CD4-positive, alpha-beta T cell (primary cell): ENCODE data around the gene DNAJB6. TPM values are rescaled to one million over a fixed set of nuclear protein-coding genes. Genes with fewer than 3 reads are reported as not detected.

Experiments used
- ATAC-seq: fragments of 200-7000 bp; cut with Tn5 transposase; one replicate; pipeline ENCODE4 v1.10.0; 2022; ENCODE audit warnings: mild to moderate bottlenecking; ENCODE audit not compliant: poor library complexity
- CTCF ChIA-PET: fragments of 350-600 bp; sonication (Branson Sonifier 250); formaldehyde crosslinking; loops from one replicate; lab custom pipeline; 2021; ENCODE audit warnings: antibody characterized with exemption, inconsistent platforms; lab: Charles Lee
- POLR2A ChIA-PET: fragments of 350-600 bp; sonication (Branson Sonifier 250); formaldehyde crosslinking; loops from one replicate; lab custom pipeline; 2021; ENCODE audit warnings: antibody characterized with exemption, inconsistent platforms; lab: Charles Lee
- DNase-seq, 14 experiments: peaks; one replicate each; pipeline ENCODE4 v3.0.0-alpha.2; 2013 to 2020; ENCODE audit warnings: mixed read lengths in 2 of 14
- H3K27ac ChIP-seq, 2 donors: one replicate each; pipeline versions ENCODE4 v1.5.1 to v1.7.0; 2013; ENCODE audit warnings: low read length in 2 of 2, low read depth in 1 of 2, mild to moderate bottlenecking in 1 of 2
- H3K27me3 ChIP-seq, 2 experiments: 1 replicate in 1 of 2; 2 replicates in 1 of 2; pipeline versions ENCODE4 v1.6.1 to v1.7.0; 2013; ENCODE audit warnings: low read length in 2 of 2, control low read depth in 1 of 2, mild to moderate bottlenecking in 1 of 2, moderate library complexity in 1 of 2; ENCODE audit not compliant: insufficient read depth in 2 of 2, control insufficient read depth in 1 of 2
- H3K36me3 ChIP-seq: one replicate; pipeline ENCODE4 v1.6.1; 2013; ENCODE audit warnings: low read length, control low read depth; ENCODE audit not compliant: insufficient read depth
- H3K4me1 ChIP-seq: one replicate; pipeline ENCODE4 v1.6.1; 2013; ENCODE audit warnings: low read length, control low read depth; ENCODE audit not compliant: insufficient read depth
- H3K4me3 ChIP-seq: one replicate; pipeline ENCODE4 v1.5.1; 2013; ENCODE audit warnings: mild to moderate bottlenecking, low read length, moderate library complexity
- H3K9me3 ChIP-seq, 2 experiments: 1 replicate in 1 of 2; 2 replicates in 1 of 2; pipeline versions ENCODE4 v1.6.1 to v1.7.0; 2013; ENCODE audit warnings: low read length in 2 of 2, mild to moderate bottlenecking in 2 of 2, control low read depth in 1 of 2, moderate library complexity in 1 of 2; ENCODE audit not compliant: control insufficient read depth in 1 of 2, insufficient read depth in 1 of 2
- H3K27ac Mint-ChIP-seq: one replicate; pipeline ENCODE4 v1.8.0; 2020; ENCODE audit warnings: mixed read lengths
- H3K27me3 Mint-ChIP-seq: one replicate; pipeline ENCODE4 v1.8.0; 2021; ENCODE audit warnings: mixed read lengths
- H3K36me3 Mint-ChIP-seq: one replicate; pipeline ENCODE4 v1.8.0; 2021; ENCODE audit warnings: low read depth, mixed read lengths
- H3K4me1 Mint-ChIP-seq: one replicate; pipeline ENCODE4 v1.8.0; 2021; ENCODE audit warnings: low read depth, mixed read lengths
- H3K4me3 Mint-ChIP-seq: one replicate; pipeline ENCODE4 v1.8.0; 2020; ENCODE audit warnings: mild to moderate bottlenecking, mixed read lengths
- H3K9me3 Mint-ChIP-seq: one replicate; pipeline ENCODE4 v1.8.0; 2020; ENCODE audit warnings: mixed read lengths
- intact Hi-C, 2 experiments: fragments of 100-400 bp; cut with DNase I in 1 of 2; cut with micrococcal nuclease in 1 of 2; formaldehyde crosslinking; loops; one replicate each; pipeline versions ENCODE4 v1.15.1 to v1.9.0; 2023 to 2025; cut with DNase I, micrococcal nuclease
- total RNA-seq, 174 experiments: library from RNA in 2 of 174; stranded (reverse) in 2 of 174; gene quantifications; one replicate each; pipeline ENCODE4 v1.2.3 and lab custom pipeline; 2021 to 2026
- TF ChIP-seq, protein P1 (sequence below): fragments of 200-600 bp; IDR thresholded peaks from one replicate; pipeline ENCODE4 v1.8.0; 2022; ENCODE audit warnings: antibody characterized with exemption, mild to moderate bottlenecking

The DNAJB6 gene
- total RNA-seq, 2 experiments from 2014 or later, result 232 to 242 TPM

DNA sequence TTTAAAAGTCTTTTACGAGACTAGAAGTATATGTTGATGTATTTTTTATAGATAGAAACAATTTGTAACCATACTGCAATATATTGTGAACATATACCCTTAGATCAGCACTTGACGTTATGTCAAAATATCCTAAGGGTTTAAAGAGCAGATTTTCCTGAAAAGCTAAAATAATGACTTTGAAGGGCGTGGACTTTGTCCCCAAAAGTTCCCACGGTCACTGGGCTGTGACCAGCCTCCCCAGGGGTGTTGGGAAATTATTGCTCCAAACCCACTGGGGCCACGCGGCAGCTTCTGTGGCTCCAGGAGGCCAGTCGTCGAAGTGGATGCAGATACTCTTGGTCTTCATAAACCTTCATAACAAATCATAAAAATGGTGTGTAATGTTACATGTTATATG, 29.9 kb downstream of the DNAJB6 start:
- ChIA-PET CTCF (no interaction called here), POLR2A (no interaction called here)
- Histone ChIP-seq H3K9me3 (no peaks in the 10 kb centered on the region), H3K27me3 (no peaks in the 10 kb centered on the region), H3K27ac (no peak overlapping the region), H3K36me3 (peaks cover 94% of the 10 kb centered on the region), H3K4me3 (no peak overlapping the region), H3K4me1 (peaks cover 3% of the 10 kb centered on the region)
- TF ChIP-seq, protein P1, sequence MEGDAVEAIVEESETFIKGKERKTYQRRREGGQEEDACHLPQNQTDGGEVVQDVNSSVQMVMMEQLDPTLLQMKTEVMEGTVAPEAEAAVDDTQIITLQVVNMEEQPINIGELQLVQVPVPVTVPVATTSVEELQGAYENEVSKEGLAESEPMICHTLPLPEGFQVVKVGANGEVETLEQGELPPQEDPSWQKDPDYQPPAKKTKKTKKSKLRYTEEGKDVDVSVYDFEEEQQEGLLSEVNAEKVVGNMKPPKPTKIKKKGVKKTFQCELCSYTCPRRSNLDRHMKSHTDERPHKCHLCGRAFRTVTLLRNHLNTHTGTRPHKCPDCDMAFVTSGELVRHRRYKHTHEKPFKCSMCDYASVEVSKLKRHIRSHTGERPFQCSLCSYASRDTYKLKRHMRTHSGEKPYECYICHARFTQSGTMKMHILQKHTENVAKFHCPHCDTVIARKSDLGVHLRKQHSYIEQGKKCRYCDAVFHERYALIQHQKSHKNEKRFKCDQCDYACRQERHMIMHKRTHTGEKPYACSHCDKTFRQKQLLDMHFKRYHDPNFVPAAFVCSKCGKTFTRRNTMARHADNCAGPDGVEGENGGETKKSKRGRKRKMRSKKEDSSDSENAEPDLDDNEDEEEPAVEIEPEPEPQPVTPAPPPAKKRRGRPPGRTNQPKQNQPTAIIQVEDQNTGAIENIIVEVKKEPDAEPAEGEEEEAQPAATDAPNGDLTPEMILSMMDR, result no peak
- Mint-ChIP-seq H3K4me1 (peaks cover 13% of the 10 kb centered on the region), H3K27me3 (no peaks in the 10 kb centered on the region), H3K4me3 (no peak overlapping the region), H3K36me3 (peaks cover 92% of the 10 kb centered on the region), H3K9me3 (no peaks in the 10 kb centered on the region), H3K27ac (no peak overlapping the region)
- DNase-seq (no peak), ATAC-seq (no peak)
- intact Hi-C loops, result no loop called here

DNA sequence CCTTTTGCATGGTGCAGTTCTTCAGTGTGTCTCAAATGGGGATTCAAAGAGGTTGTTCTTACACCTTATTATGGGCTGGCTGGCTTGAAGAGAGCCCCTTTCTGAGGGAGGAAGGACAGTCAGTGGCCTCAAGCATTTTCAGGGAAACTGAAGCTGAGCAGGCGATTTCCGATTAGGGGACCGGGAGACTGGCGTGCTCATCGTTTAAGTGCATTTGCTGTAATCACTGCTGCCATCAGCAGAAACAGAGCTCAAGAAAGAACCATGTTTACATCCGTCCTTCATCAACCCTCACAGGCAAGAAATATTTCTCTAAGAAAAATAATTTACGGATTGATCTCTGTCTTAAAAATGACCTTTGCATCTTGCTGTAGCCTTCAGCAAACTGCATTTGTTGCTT, 32.2 kb downstream of the DNAJB6 start:
- CTCF ChIA-PET, result no interaction called here
- no peaks in the 10 kb centered on the region for H3K27me3 ChIP-seq
- Mint-ChIP-seq H3K27me3 (no peaks in the 10 kb centered on the region), H3K27ac (peak overlapping the region; percentile 8), H3K4me1 (peaks cover 35% of the 10 kb centered on the region), H3K9me3 (no peaks in the 10 kb centered on the region), H3K4me3 (no peak overlapping the region), H3K36me3 (peaks cover 93% of the 10 kb centered on the region)
- ATAC-seq (peak; percentile 7), DNase-seq (no peak)
- H3K27ac ChIP-seq, result no peak overlapping the region
- peaks cover 88% of the 10 kb centered on the region for H3K36me3 ChIP-seq
- no peak overlapping the region for H3K4me3 ChIP-seq
- no peaks in the 10 kb centered on the region for H3K9me3 ChIP-seq
- TF ChIP-seq, protein P1, result no peak
- intact Hi-C loops, result no loop called here
- H3K4me1 ChIP-seq, result peaks cover 12% of the 10 kb centered on the region
- POLR2A ChIA-PET, result no interaction called here

DNA sequence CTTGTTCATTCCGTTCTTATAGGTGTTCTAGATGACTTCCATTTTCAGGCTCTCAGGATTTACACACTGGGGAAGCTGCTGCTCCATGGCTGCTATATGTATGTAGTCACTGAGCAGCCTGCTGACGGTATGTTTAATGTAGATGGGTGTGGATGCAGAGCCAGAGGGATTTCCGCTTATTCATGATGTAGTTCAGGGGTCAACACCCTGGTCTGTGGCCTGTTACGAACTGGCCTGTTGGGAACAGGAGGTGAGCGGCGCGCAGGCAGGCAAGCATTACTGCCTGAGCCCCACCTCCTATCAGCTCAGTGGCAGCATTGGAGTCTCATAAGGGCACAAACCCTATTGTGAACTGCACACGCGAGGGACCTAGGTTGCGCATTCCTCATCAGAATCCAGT, 33.9 kb downstream of the DNAJB6 start:
- Histone ChIP-seq H3K36me3 (peaks cover 82% of the 10 kb centered on the region), H3K4me1 (peaks cover 30% of the 10 kb centered on the region), H3K4me3 (no peak overlapping the region), H3K9me3 (no peaks in the 10 kb centered on the region), H3K27ac (no peak overlapping the region), H3K27me3 (no peaks in the 10 kb centered on the region)
- Mint-ChIP-seq H3K27ac (peak overlapping the region; percentile 49), H3K9me3 (no peaks in the 10 kb centered on the region), H3K4me3 (peak overlapping the region; percentile 2), H3K27me3 (no peaks in the 10 kb centered on the region), H3K4me1 (peaks cover 46% of the 10 kb centered on the region), H3K36me3 (peaks cover 93% of the 10 kb centered on the region)
- POLR2A ChIA-PET, result no interaction called here
- intact Hi-C loops, result no loop called here
- ATAC-seq (no peak), DNase-seq (no peak)
- TF ChIP-seq, protein P1, result no peak
- CTCF ChIA-PET, result no interaction called here
